NCI-H510A treated with DMSO at 0.1 percent for 48 hours (cell line): Measurements from ENCODE around the gene MAF.
A peak's percentile ranks its signal among the peaks of the same experiment; 100 is the strongest.

Source experiments
- DNase-seq: peaks from one replicate; lab custom pipeline; 2025; lab: John Stamatoyannopoulos, UW

MAF gene

DNA sequence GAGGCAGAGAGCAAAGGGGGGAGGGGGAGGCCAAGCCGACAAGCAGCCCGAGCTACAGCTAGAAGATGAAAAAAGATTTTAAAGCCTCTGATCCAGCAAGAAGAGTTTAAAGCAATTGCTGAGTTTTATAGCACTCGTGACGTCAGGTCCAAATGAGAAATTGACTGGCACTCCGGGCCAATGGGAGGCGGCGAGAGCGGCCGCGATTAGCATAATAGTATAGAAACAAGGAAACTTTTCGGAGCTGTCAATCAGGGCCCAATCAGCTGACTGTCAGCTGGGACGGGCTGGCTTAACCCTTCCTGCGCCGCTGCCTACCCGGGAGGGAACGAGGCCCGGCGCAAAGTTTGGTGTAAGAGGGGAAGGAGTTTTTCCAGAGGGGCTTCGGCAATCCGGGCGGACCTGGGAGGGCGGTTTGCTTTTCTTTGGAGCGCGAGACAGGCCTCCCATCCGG lies at the start of gene MAF:
Gene MAF, minus strand, starts transcription at position 100 of the 454 bp plus-strand sequence. CDS start 835 bp downstream, outside the sequence.
- DNase-seq, result peak; percentile 93

DNA sequence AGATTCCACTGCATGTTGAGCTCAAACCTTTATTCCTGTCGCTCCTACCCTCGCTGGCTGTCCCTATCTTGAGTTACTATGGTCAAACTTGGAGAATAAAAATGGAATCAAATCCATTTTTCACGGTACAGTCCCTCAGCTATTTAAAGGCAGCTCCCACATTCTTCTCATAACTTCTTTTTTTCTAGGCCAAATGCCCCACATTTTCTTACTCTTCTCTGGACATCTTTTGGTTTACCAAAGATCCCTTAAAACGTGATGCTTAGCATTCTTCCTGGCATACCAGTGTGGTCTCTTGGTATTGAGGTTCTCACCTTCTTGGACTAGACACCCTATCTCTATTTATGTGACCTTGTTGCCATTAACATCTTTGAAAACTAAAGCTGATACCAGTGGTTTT lies 48.3 kb upstream of the MAF start:
- DNase-seq, result no peak

DNA sequence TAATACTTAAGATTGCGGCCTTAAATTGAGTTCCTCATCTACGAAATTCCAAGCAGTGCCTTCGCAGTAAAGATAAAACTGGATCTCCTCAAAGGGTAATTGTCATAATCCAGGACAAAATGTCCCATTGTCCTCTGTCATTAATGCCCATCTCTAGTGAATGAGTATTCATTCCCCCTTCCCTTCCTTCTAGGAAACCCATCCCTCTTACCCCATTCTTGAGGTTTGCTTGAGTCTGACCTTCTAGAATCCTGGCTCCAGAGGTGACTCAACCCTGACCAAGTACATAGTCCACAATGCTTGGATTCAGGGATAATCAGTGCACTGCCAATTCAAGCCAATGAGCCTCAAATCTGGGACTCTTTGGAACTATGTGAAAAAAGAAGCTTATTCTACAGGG lies 47.0 kb upstream of the MAF start:
- no peak for DNase-seq

DNA sequence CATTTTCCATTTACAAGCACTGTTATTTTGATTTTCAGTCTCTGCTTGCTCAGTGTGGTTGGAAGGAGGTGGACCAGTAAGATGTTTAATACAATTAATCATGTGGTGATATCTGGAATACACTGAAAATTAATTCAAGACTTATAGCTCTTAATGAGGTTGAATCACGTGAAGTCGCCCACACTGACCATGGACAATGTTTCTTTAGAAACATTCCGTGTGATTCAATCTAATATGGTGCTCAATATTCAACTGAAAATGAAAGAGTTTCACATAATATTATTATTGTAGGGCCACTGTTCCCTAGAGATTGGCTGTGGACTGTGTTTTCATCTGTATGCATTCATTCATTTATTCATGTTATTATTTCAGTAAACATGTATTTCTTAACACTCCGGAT lies 45.2 kb upstream of the MAF start:
- no peak for DNase-seq

DNA sequence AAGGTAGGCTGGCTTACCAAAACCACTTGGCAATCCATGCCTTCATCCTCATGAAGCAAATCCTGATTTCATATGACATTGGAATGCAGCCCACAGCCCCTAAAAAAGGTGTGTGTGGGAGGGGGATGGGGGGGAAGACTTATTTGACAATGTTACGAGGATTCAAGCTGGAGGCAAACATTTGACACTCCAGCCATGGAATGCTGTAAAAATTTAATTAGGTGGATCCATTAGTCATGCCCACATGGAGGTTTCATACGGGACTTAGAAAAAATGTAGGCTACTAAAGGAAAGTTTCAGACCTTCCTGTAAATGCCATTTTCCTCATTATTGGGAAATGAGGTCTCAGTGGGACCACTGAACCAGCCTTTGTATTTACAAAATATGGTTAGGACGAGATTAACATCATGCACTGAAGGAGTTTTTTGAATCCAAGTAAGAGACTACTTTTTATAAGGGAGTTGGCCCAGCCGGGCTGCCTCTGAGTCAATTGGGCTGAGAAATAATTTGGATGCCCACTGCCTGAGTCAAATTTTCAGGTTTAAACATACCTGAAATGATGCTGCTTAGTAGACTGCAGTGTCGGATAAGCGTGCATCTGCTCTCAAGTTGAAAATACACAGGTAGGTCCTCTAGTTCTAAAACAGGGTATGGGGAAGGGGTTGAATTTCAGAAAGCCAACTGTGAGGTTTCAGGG lies 44.6 kb upstream of the MAF start:
- DNase-seq, result no peak

DNA sequence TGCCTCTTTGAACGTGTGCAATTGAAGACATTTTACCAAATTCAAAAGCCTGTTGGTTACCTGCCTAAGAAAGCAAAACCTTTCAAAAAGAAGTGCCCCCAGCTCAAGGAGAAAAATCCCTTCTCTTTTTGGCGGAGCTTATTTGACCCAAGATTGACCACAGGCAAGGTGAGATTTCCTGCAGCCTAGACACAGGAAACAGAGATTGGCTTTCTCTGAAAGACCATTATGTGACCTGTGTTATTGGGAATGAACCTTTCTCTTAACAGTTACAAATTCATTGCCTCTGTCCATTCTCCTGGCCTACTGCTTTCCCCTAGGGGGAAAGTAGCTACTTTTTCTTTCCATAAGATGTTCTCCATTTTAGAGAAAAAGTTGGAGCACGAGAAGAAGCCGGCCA lies 42.1 kb upstream of the MAF start:
- no peak for DNase-seq

DNA sequence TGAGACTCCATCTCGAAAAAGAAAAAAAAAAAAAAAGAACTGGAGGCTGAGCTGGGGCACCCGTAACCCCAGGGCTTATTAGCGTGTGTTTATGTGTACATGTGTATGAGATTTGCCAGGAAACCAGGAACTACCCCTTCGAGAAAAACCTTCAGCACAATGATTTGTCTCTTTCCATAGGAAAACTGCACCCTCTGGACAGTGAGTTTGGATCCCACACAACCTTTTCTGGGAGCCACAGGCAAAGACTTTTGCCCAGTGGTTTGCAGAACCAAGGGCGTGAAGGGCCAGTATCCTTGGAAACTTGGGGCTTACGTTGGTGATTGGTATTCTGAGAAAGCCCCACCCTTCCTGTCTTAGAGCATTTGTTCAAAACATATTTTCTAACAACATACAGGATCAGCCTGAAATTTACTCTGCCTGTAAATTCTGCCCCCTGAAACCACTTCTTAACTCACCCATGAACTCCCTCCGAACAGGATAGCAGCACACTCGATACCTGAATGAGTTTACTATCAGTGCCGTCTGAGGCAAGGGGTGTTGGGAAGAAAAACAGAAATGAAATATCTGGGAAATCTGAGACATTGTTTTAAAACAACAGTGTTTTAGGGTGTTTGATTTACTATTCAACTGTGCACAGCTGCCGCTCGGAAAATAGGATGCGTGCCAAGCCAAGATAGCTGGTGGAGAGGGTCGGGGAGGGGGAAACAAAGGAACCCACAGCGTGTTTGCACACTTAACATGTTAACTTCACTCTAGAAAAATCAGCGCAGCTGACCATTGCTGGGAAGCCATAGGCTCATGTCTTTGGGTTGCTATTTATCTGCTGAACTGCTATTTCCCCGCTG lies 40.2 kb upstream of the MAF start:
- peak; percentile 77 for DNase-seq

DNA sequence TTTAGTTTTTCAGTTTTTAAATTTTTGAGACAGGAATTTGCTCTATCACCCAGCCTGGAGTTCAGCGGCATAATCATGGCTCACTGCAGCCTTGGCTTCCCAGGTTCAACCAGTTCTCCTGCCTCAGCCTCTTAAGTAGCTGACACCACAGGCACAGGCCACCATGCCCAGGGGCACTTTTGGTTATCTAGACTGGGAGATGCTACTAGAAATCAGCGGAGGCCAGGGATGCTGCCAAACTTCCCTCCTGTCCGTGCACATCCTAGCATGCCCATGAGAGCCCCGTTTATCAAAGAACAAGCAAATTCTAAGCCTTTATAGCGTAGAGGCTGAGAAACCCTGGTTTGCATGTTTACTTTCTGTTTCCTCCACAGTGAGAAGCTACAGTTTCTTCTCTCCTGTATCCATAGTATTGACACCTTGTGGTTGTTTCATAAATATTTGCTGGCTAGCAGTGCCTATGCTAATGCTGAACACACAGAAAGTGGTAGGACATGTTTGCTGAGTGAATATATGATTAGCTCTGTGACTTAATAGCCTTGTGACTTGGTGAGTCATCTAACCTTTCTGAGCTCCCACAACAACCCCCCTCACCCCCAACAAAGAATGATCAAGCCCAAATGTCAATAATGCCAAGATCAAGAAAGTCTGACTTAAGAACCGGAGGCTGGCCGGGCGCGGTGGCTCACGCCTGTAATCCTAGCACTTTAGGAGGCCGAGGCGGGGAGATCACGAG lies 39.2 kb upstream of the MAF start:
- DNase-seq, result peak; percentile 17

DNA sequence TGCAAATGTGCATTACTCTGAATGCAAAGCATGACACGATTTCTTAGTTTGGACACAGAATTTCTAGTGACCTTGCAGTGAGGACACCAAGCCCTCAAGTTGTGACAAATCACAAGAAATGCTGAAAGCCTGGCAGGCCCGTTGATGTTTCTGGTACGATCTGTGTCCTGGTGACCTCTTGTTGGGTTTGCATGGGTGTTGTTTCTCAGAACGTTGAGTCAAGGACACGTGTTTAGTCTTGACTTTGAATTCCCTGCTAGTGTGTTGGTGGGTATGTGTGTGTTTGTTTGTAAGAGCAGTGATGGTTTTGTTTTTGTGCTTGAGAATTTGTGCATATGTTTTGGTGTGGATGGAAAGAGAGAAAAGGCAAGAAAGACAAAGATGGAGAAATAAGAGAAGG lies 37.8 kb upstream of the MAF start:
- no peak for DNase-seq

DNA sequence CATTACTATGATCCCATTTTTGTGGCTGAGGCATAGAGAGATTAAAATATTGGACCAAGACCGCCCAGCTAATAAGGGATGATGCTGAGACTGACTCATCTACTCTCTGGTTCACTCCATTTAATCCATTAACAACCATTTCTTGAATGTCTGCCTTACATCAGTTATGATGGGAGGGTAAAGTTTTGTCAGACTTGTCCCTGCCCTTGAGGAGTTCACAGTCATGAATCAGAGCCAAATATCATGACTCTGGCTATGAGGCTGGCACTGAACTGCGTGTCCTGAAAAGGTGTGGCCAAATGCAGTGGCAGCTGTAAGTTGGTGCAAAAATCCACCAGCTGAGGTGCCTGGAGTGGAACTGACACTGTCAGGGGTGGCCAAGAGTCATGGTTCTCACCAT lies 35.0 kb upstream of the MAF start:
- no peak for DNase-seq

DNA sequence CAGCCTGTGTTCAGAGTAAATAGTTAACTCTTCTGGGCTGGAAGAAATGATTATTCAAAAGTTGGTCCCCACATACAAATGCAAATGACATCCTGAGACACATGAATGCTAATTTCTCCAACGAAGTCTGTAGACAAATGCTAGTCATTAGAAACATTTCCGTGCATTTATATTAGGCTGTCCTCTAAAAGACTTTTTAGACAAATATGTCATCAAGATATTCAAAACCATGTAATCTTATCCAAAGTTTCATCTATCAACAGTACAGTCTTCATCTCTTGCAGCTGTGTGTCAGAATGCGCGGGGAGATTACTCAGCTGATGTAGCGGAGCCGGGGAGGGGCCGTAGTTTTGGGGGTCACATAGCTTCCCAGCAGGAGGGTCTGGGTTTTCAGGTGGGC lies 33.8 kb upstream of the MAF start:
- no peak for DNase-seq

DNA sequence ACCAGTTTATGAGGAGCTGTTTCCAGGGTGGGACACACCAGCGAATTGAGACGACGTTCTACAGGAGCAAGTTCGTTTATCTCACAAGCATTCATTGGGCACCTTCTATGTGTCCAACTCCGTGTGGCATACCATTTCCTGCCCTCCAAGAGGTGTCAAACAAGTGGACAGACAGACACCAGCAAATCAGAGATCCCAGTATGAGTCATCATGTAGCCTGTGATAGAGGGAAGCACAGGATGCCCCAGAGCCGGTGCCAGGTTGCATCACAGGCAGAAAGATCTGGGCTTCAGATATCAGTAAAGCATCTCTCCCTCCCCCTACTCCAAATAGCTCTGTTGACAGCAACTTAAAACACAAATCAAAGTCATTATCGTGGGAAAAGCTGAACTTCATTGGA lies 31.8 kb upstream of the MAF start:
- no peak for DNase-seq

DNA sequence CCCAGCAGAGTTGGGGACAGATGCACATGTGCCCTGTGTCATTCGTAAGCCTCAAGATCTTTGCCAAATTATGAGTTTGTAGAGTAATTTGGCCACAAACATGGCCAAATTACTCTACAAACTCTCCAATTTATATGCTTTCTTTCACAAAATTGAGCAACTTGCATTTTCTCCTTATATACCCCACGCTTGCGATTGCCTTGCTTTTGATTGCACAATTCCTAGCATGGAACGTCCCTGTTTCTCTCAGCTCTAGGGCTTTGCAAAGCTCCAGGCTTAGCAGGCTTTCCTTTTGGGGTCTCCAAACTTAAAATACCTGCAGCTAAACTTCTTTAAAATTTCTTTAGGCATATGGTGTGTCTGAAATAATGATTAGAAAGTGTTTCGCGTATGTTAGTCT lies 28.5 kb upstream of the MAF start:
- DNase-seq, result no peak

DNA sequence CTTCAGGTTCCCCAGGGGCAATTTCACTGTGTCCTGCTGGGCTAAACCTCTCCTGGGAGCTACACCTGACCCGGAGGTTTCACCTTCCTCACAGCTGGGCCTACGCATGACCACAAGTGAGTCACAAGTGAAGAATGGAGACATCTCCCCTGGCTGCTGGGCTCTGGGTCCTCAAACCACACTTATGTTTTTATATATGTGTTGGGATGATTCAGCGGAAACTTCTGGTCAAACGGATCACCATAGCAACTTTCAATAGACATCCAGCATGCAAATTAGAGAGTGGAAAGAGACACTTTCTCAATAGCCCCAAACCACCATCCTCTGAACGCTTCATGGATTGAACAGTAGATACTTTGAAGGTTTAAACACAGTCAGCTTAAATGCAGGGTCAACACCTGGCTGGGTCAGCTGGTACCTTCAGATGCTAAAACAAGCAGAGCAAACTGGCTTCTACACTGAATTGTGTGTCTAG lies 28.0 kb upstream of the MAF start:
- DNase-seq, result no peak

DNA sequence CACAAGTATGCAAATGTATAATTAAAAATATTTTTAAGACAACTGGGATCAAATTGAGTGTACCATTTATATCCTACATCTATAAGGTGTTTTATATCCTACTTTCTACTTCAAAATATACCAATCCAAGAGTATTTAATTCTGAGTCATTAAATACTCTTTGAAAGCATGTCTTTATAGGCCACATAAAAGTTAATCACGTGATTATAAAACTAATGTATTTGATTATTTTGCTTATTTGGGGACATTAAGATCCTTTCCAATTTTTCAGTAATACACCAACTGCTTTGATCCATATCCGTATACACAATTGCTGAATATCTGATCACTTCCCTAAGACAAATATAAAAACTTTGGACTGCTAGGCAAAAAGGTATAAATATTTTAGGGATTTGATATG lies 26.6 kb upstream of the MAF start:
- DNase-seq, result no peak

DNA sequence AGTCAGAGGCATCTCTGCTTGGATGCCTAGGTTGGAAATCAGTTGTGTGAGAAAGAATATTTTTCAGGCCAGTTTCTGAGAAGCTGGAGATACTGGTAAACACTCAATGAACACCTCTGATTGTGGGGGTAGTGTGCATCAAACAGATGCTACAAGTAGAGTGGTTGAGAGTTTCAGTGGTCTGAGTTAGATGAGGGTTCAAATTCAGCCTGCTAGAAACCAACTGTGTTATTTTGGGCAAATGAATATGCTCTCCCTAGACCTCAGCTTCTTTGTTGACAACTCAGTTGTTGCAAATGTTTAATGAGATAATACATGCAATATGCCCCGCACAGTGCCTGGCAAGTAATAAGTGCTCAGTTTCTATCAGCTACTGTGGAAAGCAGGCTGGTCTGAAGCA lies 25.2 kb upstream of the MAF start:
- no peak for DNase-seq

DNA sequence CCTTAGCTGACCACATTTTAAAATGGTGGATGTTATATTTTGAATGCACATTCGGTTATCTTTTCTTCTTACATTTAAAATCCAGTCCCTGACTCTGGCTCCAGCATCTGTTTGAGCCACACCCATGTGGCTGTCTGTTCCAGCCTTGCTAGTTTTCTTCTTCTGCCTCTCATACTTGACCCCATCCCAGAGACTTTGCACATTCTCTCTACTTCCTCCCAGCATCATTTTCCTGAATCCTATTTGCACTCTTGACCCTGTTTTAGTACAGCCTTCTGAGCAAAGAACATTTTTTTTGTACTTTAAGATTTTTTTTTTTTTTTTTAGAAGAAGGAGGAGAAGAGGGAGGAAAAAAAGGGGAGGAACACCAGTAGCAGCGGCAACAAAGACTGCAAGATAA lies 23.3 kb upstream of the MAF start:
- DNase-seq, result no peak

DNA sequence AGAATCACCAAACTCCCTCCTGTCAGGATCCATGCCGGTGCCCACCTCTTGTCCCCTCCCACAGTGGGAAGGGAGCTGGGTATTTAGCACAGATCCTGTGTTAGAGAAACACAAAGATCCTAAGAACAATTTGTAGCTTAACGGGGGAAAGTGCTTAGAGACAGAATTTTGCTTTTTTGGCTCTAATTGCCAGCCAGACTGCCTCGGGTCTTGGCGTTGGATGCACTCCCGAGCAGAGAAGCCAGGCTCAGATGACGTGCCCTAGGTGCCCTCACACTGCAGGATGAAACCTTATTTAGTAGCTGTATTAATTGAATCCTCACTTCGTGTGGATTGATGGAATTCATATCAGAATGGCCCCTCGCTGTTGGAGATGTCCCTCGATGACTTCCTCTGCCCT lies 22.5 kb upstream of the MAF start:
- no peak for DNase-seq

DNA sequence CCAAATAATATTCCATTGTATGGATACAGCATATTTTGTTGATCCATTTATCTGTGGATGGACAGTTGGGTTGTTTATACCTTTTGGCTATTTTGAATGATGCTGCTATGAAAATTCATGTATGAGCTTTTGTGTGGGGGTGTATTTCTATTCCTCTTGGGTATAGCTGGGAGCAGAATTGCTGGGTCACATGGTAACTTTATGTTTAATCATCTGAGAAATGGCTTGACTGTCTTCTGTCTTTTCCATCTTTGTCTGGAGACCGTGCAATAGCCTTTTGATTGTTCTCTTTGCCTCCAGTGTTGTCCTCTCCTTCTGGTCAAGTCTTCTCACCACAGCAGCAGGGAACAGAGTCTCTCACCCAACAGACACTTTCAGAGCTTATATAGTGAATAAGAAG lies 20.5 kb upstream of the MAF start:
- no peak for DNase-seq

DNA sequence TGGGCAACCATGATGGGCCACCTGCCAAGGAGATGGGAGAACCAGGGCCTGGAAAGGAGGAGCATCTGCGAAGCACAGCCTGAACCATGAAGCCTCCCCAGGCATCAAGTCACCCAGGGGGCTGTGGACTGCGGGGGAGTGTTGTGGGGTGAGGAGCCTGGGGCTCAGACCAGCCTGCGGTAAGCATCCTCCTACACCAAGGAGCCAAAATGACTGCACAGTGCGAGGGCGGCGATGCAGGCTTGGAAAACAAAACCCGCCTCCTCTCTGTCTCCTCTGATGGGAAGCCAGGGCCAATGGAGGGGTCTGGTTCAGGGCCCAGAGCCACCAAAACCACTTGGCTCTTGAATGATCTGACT lies 18.1 kb upstream of the MAF start:
- DNase-seq, result no peak

DNA sequence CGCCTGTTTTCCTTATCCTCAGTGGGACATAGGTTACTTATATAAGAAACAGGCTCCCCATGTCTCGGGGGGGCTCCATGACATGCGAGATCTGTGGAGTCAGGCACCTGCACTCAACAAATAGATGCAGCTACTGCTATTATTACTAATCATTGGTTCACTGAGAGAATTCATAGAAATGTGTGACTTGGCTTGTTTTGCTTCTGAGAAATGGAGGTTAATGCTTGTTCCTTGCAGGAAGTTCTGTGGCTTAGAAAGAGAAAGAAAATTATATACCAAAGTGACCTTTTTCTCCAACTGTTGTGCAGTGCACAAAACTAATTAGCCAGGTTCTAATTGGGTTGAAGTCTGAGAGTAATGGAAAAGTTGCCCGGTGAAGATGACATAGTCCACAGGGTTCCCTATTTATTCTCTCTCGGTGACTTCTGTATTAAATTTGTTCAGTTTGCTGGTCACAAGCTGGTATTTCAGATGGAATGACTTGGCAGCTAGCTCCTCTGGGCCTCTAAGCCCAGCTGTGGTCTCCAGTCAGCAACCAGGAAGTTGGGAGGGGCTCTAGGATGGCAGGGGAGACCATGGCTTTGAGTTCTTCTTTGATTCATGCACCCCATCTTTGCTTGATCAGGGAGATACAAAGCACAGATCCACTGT lies 17.6 kb upstream of the MAF start:
- no peak for DNase-seq

DNA sequence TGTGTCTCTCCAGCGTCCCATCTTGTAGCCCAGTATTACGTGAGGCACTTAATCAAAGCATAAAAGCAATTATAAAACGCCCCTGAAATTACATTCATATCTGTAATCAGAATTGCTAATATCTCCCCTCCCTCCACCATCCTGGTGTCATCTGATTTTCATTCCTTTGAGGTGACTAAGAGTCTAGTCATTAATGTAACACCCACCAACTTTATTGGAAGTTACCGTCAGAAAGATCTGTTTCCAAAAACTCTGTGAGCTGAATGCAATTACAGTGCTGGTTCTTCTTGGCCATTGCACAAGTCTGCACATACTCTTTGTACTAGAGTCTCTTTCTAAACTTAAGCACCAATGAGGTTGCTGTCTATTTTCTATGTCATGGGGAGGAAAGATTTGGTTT lies 12.5 kb upstream of the MAF start:
- no peak for DNase-seq
